Loucy (cell line): ENCODE data around the gene PCNX4.
A peak's percentile ranks its signal among the peaks of the same experiment; 100 is the strongest.
"Not testable (repeated sequence)": the region's sequence is repeated elsewhere in the genome, so short reads cannot be mapped to it uniquely, and the experiment has no call there.

Experiments used
- H2AFZ ChIP-seq: fragments of 200-600 bp; sonication (generic); 2 replicates; pipeline ENCODE4 v1.6.0; 2016; ENCODE audit warnings: antibody characterized with exemption, mild to moderate bottlenecking, low read length, moderate library complexity
- H3F3A ChIP-seq: fragments of 200-600 bp; 2 replicates; pipeline ENCODE4 v1.6.0; 2016; ENCODE audit warnings: antibody characterized with exemption, low read depth, mild to moderate bottlenecking
- H3K27me3 ChIP-seq: fragments of 200-600 bp; sonication (generic); 2 replicates; pipeline ENCODE4 v1.6.1; 2014; ENCODE audit warnings: low read length, mild to moderate bottlenecking; ENCODE audit not compliant: insufficient read depth, poor library complexity, severe bottlenecking
- H3K36me3 ChIP-seq: fragments of 200-600 bp; sonication (generic); 2 replicates; pipeline ENCODE4 v1.6.1; 2016; ENCODE audit warnings: low read length; ENCODE audit not compliant: insufficient read depth
- H3K4me1 ChIP-seq: fragments of 200-600 bp; sonication (generic); 2 replicates; pipeline ENCODE4 v1.5.1; 2014; ENCODE audit warnings: low read length, mild to moderate bottlenecking; ENCODE audit not compliant: insufficient read depth, poor library complexity, severe bottlenecking
- H3K4me2 ChIP-seq: fragments of 200-600 bp; sonication (generic); 2 replicates; pipeline ENCODE4 v1.6.0; 2014; ENCODE audit warnings: antibody characterized with exemption, low read length, low read depth, mild to moderate bottlenecking; ENCODE audit not compliant: poor library complexity, severe bottlenecking
- H3K4me3 ChIP-seq: fragments of 200-600 bp; sonication (generic); 2 replicates; pipeline ENCODE4 v1.5.1; 2014; ENCODE audit warnings: low read length, mild to moderate bottlenecking, mixed read lengths; ENCODE audit not compliant: poor library complexity, severe bottlenecking
- H3K79me2 ChIP-seq: fragments of 200-600 bp; sonication (generic); 2 replicates; pipeline ENCODE4 v1.6.1; 2014; ENCODE audit warnings: low read length; ENCODE audit not compliant: insufficient read depth
- H3K9ac ChIP-seq: fragments of 200-600 bp; sonication (generic); 2 replicates; pipeline ENCODE4 v1.6.0; 2014; ENCODE audit warnings: mild to moderate bottlenecking, low read depth, low read length, moderate library complexity; ENCODE audit not compliant: poor library complexity, severe bottlenecking
- H3K9me2 ChIP-seq: fragments of 200-600 bp; sonication (generic); replicated peaks from 2 replicates; pipeline ENCODE4 v1.6.1; 2016; ENCODE audit warnings: low read depth, low read length, mixed read lengths
- H3K9me3 ChIP-seq: fragments of 200-600 bp; sonication (generic); 2 replicates; pipeline ENCODE4 v1.6.1; 2014; ENCODE audit warnings: mild to moderate bottlenecking, antibody characterized with exemption, low read length, low read depth; ENCODE audit not compliant: insufficient read depth
- H4K20me1 ChIP-seq: fragments of 200-600 bp; sonication (generic); 2 replicates; pipeline ENCODE4 v1.6.0; 2014; ENCODE audit warnings: antibody characterized with exemption, low read length, mild to moderate bottlenecking; ENCODE audit not compliant: insufficient read depth, poor library complexity, severe bottlenecking
- EZH2phosphoT487 ChIP-seq: fragments of 200-600 bp; IDR thresholded peaks from 2 replicates; pipeline ENCODE4 v1.6.1; 2018; ENCODE audit warnings: antibody characterized with exemption, mild to moderate bottlenecking, moderate library complexity, borderline replicate concordance
- TF ChIP-seq, protein P1 (sequence below): fragments of 200-600 bp; sonication (generic); conservative IDR thresholded peaks from 2 replicates; pipeline ENCODE4 v1.5.1; 2014; ENCODE audit warnings: mild to moderate bottlenecking, antibody characterized with exemption, low read length

The PCNX4 gene

GRCh38 chr14:60095781-60096450, 4.2 kb downstream of the PCNX4 start:
- peak overlapping the region; percentile 88 for H3K4me3 ChIP-seq
- TF ChIP-seq, protein P1, sequence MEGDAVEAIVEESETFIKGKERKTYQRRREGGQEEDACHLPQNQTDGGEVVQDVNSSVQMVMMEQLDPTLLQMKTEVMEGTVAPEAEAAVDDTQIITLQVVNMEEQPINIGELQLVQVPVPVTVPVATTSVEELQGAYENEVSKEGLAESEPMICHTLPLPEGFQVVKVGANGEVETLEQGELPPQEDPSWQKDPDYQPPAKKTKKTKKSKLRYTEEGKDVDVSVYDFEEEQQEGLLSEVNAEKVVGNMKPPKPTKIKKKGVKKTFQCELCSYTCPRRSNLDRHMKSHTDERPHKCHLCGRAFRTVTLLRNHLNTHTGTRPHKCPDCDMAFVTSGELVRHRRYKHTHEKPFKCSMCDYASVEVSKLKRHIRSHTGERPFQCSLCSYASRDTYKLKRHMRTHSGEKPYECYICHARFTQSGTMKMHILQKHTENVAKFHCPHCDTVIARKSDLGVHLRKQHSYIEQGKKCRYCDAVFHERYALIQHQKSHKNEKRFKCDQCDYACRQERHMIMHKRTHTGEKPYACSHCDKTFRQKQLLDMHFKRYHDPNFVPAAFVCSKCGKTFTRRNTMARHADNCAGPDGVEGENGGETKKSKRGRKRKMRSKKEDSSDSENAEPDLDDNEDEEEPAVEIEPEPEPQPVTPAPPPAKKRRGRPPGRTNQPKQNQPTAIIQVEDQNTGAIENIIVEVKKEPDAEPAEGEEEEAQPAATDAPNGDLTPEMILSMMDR, result no peak
- no peak for TF ChIP-seq EZH2phosphoT487
- no peaks in the 10 kb centered on the region for H3K9me2 ChIP-seq
- H3K9me3 ChIP-seq, result no peaks in the 10 kb centered on the region
- H3K79me2 ChIP-seq, result peaks cover 88% of the 10 kb centered on the region
- H3K27me3 ChIP-seq, result no peaks in the 10 kb centered on the region
- peaks cover 69% of the 10 kb centered on the region for H3K4me1 ChIP-seq
- H4K20me1 ChIP-seq, result peaks cover 52% of the 10 kb centered on the region
- H2AFZ ChIP-seq, result no peak overlapping the region
- H3F3A ChIP-seq, result peaks cover 4% of the 10 kb centered on the region; the same call in 1 of the 2 replicates
- H3K36me3 ChIP-seq, result peaks cover 8% of the 10 kb centered on the region; the same call in 1 of the 2 replicates
- H3K9ac ChIP-seq, result peak overlapping the region; percentile 91
- H3K4me2 ChIP-seq, result peak overlapping the region; percentile 98

GRCh38 chr14:60097974-60098373, 6.3 kb downstream of the PCNX4 start:
- TF ChIP-seq EZH2phosphoT487, result no peak
- TF ChIP-seq, protein P1, result no peak
- H3K36me3 ChIP-seq, result peaks cover 8% of the 10 kb centered on the region
- peaks cover 83% of the 10 kb centered on the region for H3K4me1 ChIP-seq
- H3K27me3 ChIP-seq, result no peaks in the 10 kb centered on the region
- no peak overlapping the region for H3K9ac ChIP-seq
- no peak overlapping the region for H3K4me3 ChIP-seq
- H3K9me2 ChIP-seq, result no peaks in the 10 kb centered on the region
- peaks cover 100% of the 10 kb centered on the region for H3K79me2 ChIP-seq
- no peak overlapping the region for H2AFZ ChIP-seq
- H3K4me2 ChIP-seq, result peak overlapping the region; percentile 98
- H3F3A ChIP-seq, result no peaks in the 10 kb centered on the region; the same call in 1 of the 2 replicates
- no peaks in the 10 kb centered on the region for H3K9me3 ChIP-seq
- H4K20me1 ChIP-seq, result peaks cover 64% of the 10 kb centered on the region

DNA sequence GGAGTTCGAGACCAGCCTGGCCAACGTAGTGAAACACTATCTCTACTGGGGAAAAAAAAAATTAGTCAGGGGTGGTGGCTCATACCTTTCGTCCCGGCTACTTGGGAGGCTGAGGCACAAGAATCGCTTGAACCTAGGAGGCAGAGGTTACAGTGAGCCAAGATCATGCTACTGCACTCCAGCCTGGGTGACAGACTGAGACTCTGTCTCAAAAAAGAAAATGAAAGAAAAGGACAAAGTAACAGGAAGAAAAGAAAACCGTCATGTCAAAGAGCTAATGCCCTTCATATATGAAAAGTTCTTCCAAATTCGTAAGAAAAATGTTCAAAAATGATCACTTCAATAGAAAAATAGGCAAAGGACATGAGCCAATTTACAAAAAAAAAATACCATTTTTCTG, 8.1 kb downstream of the PCNX4 start:
- Histone ChIP-seq H4K20me1 (peaks cover 53% of the 10 kb centered on the region), H3K4me1 (peaks cover 69% of the 10 kb centered on the region), H3K79me2 (peaks cover 100% of the 10 kb centered on the region), H3K4me2 (peak overlapping the region; percentile 48)
- H3K36me3 ChIP-seq, H3K9me3 ChIP-seq, H3F3A ChIP-seq, H3K9ac ChIP-seq, H3K4me3 ChIP-seq, H2AFZ ChIP-seq, H3K27me3 ChIP-seq, H3K9me2 ChIP-seq: not testable (repeated sequence)

- Histone ChIP-seq H4K20me1 (peaks cover 47% of the 10 kb centered on the region), H3K79me2 (peaks cover 98% of the 10 kb centered on the region), H3K4me2 (peak overlapping the region; percentile 48), H3K4me3 (peak overlapping the region; percentile 16), H3K27me3 (no peaks in the 10 kb centered on the region), H2AFZ (no peak overlapping the region), H3F3A (no peaks in the 10 kb centered on the region; the same call in 1 of the 2 replicates), H3K9me3 (no peaks in the 10 kb centered on the region), H3K9ac (no peak overlapping the region), H3K36me3 (peaks cover 8% of the 10 kb centered on the region), H3K4me1 (peaks cover 51% of the 10 kb centered on the region), H3K9me2 (no peaks in the 10 kb centered on the region)
- TF ChIP-seq EZH2phosphoT487, result no peak
- TF ChIP-seq, protein P1, result no peak
Observed at GRCh38 chr14:60101786-60102185, 10.1 kb downstream of the PCNX4 start.
